Skeletal muscle tissue (tissue), 4 donors: ENCODE measurements around the gene NOS3. TPM values are rescaled to one million over a fixed set of nuclear protein-coding genes. Genes with fewer than 3 reads are reported as not detected.

Source experiments
- H3K27ac ChIP-seq: one replicate; pipeline ENCODE4 v1.7.0; 2013; ENCODE audit warnings: mild to moderate bottlenecking, low read depth, low read length, inconsistent platforms
- H3K27me3 ChIP-seq, 3 donors: one replicate each; pipeline ENCODE4 v1.7.0; 2013; ENCODE audit warnings: low read length in 3 of 3; ENCODE audit not compliant: control insufficient read depth in 3 of 3, insufficient read depth in 3 of 3
- H3K36me3 ChIP-seq, 3 donors: one replicate each; pipeline ENCODE4 v1.7.0; 2013; ENCODE audit warnings: low read length in 3 of 3; ENCODE audit not compliant: control insufficient read depth in 3 of 3, insufficient read depth in 3 of 3
- H3K4me1 ChIP-seq, 3 donors: one replicate each; pipeline ENCODE4 v1.7.0; 2013; ENCODE audit warnings: low read length in 3 of 3, mild to moderate bottlenecking in 3 of 3; ENCODE audit not compliant: control insufficient read depth in 3 of 3, insufficient read depth in 3 of 3
- H3K4me3 ChIP-seq, 3 donors: one replicate each; pipeline ENCODE4 v1.7.0; 2013; ENCODE audit warnings: low read length in 3 of 3
- H3K9ac ChIP-seq, 3 donors: one replicate each; pipeline ENCODE4 v1.7.0; 2013; ENCODE audit warnings: low read length in 3 of 3, mild to moderate bottlenecking in 3 of 3, moderate library complexity in 2 of 3, low read depth in 1 of 3
- H3K9me3 ChIP-seq, 3 donors: one replicate each; pipeline ENCODE4 v1.7.0; 2013; ENCODE audit warnings: low read length in 3 of 3; ENCODE audit not compliant: control insufficient read depth in 3 of 3
- total RNA-seq: library from RNA; depleted of rRNA; stranded (reverse); fragments of >200 nt; gene quantifications from one replicate; pipeline ENCODE4 v1.2.3, GENCODE V29; 2014
- donor health status: Osteomylitis.

The NOS3 gene
- total RNA-seq, 1 donor from 2014 or later = 4.7 TPM

- Histone ChIP-seq H3K4me1 (peaks cover 10 to 26% (median 16%) of the 10 kb centered on the region in 3 donors), H3K36me3 (no peaks in the 10 kb centered on the region), H3K4me3 (no peak overlapping the region), H3K9ac (no peak overlapping the region), H3K27ac (no peak overlapping the region), H3K9me3 (no peaks in the 10 kb centered on the region), H3K27me3 (peaks cover 61 to 70% (median 63%) of the 10 kb centered on the region in 3 donors)
These were observed 11.0 kb upstream of the NOS3 start for GRCh38 chr7:150979713-150980390.

- Histone ChIP-seq H3K27me3 (peaks cover 54 to 64% (median 58%) of the 10 kb centered on the region in 3 donors), H3K4me3 (no peak overlapping the region), H3K4me1 (peaks cover 5 to 18% (median 14%) of the 10 kb centered on the region in 3 donors), H3K9me3 (no peaks in the 10 kb centered on the region), H3K9ac (no peak overlapping the region), H3K27ac (no peak overlapping the region), H3K36me3 (no peaks in the 10 kb centered on the region)
These were observed 10.2 kb upstream of the NOS3 start for GRCh38 chr7:150980663-150981062.

GRCh38 chr7:150981644-150982043 lies 9.2 kb upstream of the NOS3 start:
- peaks cover 5 to 14% (median 11%) of the 10 kb centered on the region in 3 donors for H3K4me1 ChIP-seq
- H3K27me3 ChIP-seq = peaks cover 53 to 59% (median 57%) of the 10 kb centered on the region in 3 donors
- no peak overlapping the region for H3K4me3 ChIP-seq

GRCh38 chr7:150982351-150982750 lies 8.5 kb upstream of the NOS3 start:
- Histone ChIP-seq H3K9ac (no peak overlapping the region), H3K27ac (no peak overlapping the region), H3K4me3 (no peak overlapping the region), H3K27me3 (peaks cover 51 to 54% (median 51%) of the 10 kb centered on the region in 3 donors), H3K9me3 (no peaks in the 10 kb centered on the region), H3K4me1 (peaks cover 4 to 7% (median 5%) of the 10 kb centered on the region in 3 donors), H3K36me3 (no peaks in the 10 kb centered on the region)

More at GRCh38 chr7:150981644-150982043, 9.2 kb upstream of the NOS3 start:
- no peaks in the 10 kb centered on the region for H3K9me3 ChIP-seq
- H3K27ac ChIP-seq = no peak overlapping the region
- H3K9ac ChIP-seq = no peak overlapping the region
- no peaks in the 10 kb centered on the region for H3K36me3 ChIP-seq

GRCh38 chr7:150983893-150984368 lies 6.9 kb upstream of the NOS3 start:
- Histone ChIP-seq H3K27me3 (peaks cover 49 to 63% (median 57%) of the 10 kb centered on the region in 3 donors), H3K27ac (no peak overlapping the region), H3K4me3 (no peak overlapping the region), H3K4me1 (peaks cover 3 to 9% (median 5%) of the 10 kb centered on the region in 3 donors), H3K9ac (no peak overlapping the region), H3K9me3 (no peaks in the 10 kb centered on the region), H3K36me3 (no peaks in the 10 kb centered on the region)

GRCh38 chr7:150986099-150986512 lies 4.7 kb upstream of the NOS3 start:
- Histone ChIP-seq H3K36me3 (no peaks in the 10 kb centered on the region), H3K9ac (no peak overlapping the region), H3K4me3 (no peak overlapping the region), H3K9me3 (no peaks in the 10 kb centered on the region), H3K27ac (no peak overlapping the region), H3K27me3 (peaks cover 29 to 46% (median 46%) of the 10 kb centered on the region in 3 donors), H3K4me1 (peaks cover 9 to 12% (median 10%) of the 10 kb centered on the region in 3 donors)

- H3K9ac ChIP-seq = no peak overlapping the region
- no peak overlapping the region for H3K4me3 ChIP-seq
- peaks cover 9 to 12% (median 10%) of the 10 kb centered on the region in 3 donors for H3K4me1 ChIP-seq
- no peaks in the 10 kb centered on the region for H3K36me3 ChIP-seq
- peaks cover 24 to 42% (median 42%) of the 10 kb centered on the region in 3 donors for H3K27me3 ChIP-seq
- H3K9me3 ChIP-seq = no peaks in the 10 kb centered on the region
- no peak overlapping the region for H3K27ac ChIP-seq
These were observed 4.3 kb upstream of the NOS3 start for GRCh38 chr7:150986556-150986955.

- Histone ChIP-seq H3K9me3 (no peaks in the 10 kb centered on the region), H3K27ac (no peak overlapping the region), H3K4me3 (peak overlapping the region in 1 of 3 donors; percentile 5), H3K4me1 (peaks cover 9 to 12% (median 10%) of the 10 kb centered on the region in 3 donors), H3K27me3 (peaks cover 15 to 28% (median 27%) of the 10 kb centered on the region in 3 donors), H3K36me3 (no peaks in the 10 kb centered on the region), H3K9ac (no peak overlapping the region)
These were observed 2.3 kb upstream of the NOS3 start for GRCh38 chr7:150988230-150989226.

GRCh38 chr7:150989456-150989855 lies 1.4 kb upstream of the NOS3 start:
- Histone ChIP-seq H3K27me3 (peaks cover 15 to 27% (median 24%) of the 10 kb centered on the region in 3 donors), H3K9me3 (no peaks in the 10 kb centered on the region), H3K27ac (no peak overlapping the region), H3K4me3 (no peak overlapping the region), H3K4me1 (peaks cover 9 to 12% (median 10%) of the 10 kb centered on the region in 3 donors), H3K36me3 (no peaks in the 10 kb centered on the region), H3K9ac (no peak overlapping the region)
